Upper lobe of left lung (tissue), 6 donors: Measurements from ENCODE around the gene TRPC3. TPM values are rescaled to one million over a fixed set of nuclear protein-coding genes. Genes with fewer than 3 reads are reported as not detected.

ENCODE experiments used
- ATAC-seq, 2 donors: fragments of 200-7000 bp; cut with Tn5 transposase; one replicate each; pipeline ENCODE4 v1.9.1; 2022; ENCODE audit warnings: mild to moderate bottlenecking in 2 of 2, moderate library complexity in 2 of 2; ENCODE audit not compliant: low FRiP score in 2 of 2
- DNase-seq, 2 donors: peaks; one replicate each; pipeline ENCODE4 v3.0.0-alpha.2; 2019 to 2020
- H3K27ac ChIP-seq, 4 donors: fragments of 200-600 bp; sonication (generic); one replicate each; pipeline ENCODE4 v1.5.1; 2016 to 2019
- H3K27me3 ChIP-seq, 4 donors: fragments of 200-600 bp; sonication (generic); one replicate each; pipeline ENCODE4 v1.5.1; 2017 to 2019
- H3K36me3 ChIP-seq, 4 donors: fragments of 200-600 bp; sonication (generic); one replicate each; pipeline ENCODE4 v1.5.1; 2016 to 2019
- H3K4me1 ChIP-seq, 4 donors: fragments of 200-600 bp; sonication (generic); one replicate each; pipeline ENCODE4 v1.5.1; 2018 to 2019
- H3K4me3 ChIP-seq, 4 donors: fragments of 200-600 bp; sonication (generic); one replicate each; pipeline ENCODE4 v1.5.1; 2017 to 2019; ENCODE audit warnings: mild to moderate bottlenecking in 2 of 4, moderate library complexity in 1 of 4
- H3K9me3 ChIP-seq, 4 donors: fragments of 200-600 bp; sonication (generic); one replicate each; pipeline ENCODE4 v1.5.1; 2018 to 2019
- EP300 ChIP-seq, 4 donors: sonication (generic); formaldehyde crosslinking; IDR thresholded peaks; one replicate each; pipeline ENCODE4 v1.5.1; 2017; ENCODE audit warnings: antibody characterized with exemption in 4 of 4, control low read depth in 2 of 4
- POLR2A ChIP-seq, 4 donors: fragments of 450-650 bp; IDR thresholded peaks; one replicate each; pipeline ENCODE4 v1.5.1; 2016 to 2017; ENCODE audit warnings: antibody characterized with exemption in 4 of 4, mild to moderate bottlenecking in 2 of 4
- POLR2AphosphoS5 ChIP-seq, 2 donors: sonication (generic); formaldehyde crosslinking; IDR thresholded peaks; one replicate each; pipeline ENCODE4 v1.5.1; 2017; ENCODE audit warnings: antibody characterized with exemption in 2 of 2
- WGBS, 2 donors: methylation state at CpG; one replicate each; pipeline ENCODE4 v1.1.5; 2017 to 2018; 5-methylcytosine and 5-hydroxymethylcytosine counted together
- total RNA-seq, 6 donors: library from RNA; depleted of rRNA in 4 of 6; stranded (reverse); fragments of >200 nt in 4 of 6; gene quantifications; one replicate each; pipeline versions ENCODE4 v1.1.0 to v1.2.1, GENCODE V29; 2016 to 2021
- TF ChIP-seq, protein P1 (sequence below), 6 experiments: fragments of 450-650 bp in 4 of 6; fragments of 200-600 bp in 2 of 6; sonication (generic) in 2 of 6; IDR thresholded peaks; one replicate each; pipeline ENCODE4 v1.5.1; 2016 to 2019; ENCODE audit warnings: antibody characterized with exemption in 6 of 6
- donor health status: DM: no; HTN: no; CAD: no; lungs with moderate emphysema.
- donor health status: DM: no; HTN: yes; CAD: no; lungs with severe emphysema.

TRPC3 gene
- total RNA-seq: 1 to 10 TPM in 4 of 6 donors, under 1 TPM in 2; 0.77 to 9.4 (median 1.4) TPM

DNA sequence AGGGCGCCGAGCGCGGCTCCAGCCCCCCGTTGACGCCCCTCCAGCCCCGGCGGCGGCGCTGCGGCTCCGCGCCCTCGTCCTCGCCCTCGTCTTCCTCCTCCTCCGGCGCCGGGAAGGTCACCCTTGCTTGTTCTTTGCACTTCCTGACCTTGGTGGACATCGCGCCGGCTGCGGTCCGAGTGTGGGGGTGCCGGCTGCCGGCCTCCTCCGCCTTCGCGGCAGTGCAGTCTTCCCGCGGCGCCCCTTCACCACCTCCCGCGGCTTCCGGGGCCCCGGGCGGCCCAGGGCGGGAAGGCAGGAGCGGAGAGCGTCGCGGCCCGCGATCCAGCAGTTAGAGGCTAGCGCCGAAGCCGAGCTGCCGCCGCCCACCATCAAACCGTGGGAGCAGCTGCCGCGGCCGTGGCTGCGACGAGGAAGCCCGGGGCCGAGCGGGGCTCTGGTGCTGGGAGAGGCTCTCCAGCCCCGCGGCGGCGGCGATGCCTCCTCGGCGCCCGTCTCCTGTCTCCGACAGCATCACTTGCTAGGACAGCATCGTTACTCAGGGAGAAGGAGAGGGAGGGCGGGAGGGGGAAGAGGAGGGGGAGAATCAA lies at the start of gene TRPC3:
TRPC3 (minus strand) TSS at position 540 of the 590 bp plus-strand sequence; CDS start at position 160, 380 bp downstream.
- H3K4me3 ChIP-seq: peak within 1 kb of the TSS; percentile 51 to 76 (median 62)
- TF ChIP-seq EP300 (IDR thresholded peaks at IDR 0.05): no peak
- TF ChIP-seq, protein P1, sequence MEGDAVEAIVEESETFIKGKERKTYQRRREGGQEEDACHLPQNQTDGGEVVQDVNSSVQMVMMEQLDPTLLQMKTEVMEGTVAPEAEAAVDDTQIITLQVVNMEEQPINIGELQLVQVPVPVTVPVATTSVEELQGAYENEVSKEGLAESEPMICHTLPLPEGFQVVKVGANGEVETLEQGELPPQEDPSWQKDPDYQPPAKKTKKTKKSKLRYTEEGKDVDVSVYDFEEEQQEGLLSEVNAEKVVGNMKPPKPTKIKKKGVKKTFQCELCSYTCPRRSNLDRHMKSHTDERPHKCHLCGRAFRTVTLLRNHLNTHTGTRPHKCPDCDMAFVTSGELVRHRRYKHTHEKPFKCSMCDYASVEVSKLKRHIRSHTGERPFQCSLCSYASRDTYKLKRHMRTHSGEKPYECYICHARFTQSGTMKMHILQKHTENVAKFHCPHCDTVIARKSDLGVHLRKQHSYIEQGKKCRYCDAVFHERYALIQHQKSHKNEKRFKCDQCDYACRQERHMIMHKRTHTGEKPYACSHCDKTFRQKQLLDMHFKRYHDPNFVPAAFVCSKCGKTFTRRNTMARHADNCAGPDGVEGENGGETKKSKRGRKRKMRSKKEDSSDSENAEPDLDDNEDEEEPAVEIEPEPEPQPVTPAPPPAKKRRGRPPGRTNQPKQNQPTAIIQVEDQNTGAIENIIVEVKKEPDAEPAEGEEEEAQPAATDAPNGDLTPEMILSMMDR (IDR thresholded peaks at IDR 0.05): no peak
- no peak for TF ChIP-seq POLR2A (IDR thresholded peaks at IDR 0.05)
- no peak for TF ChIP-seq POLR2AphosphoS5 (IDR thresholded peaks at IDR 0.05)
- DNase-seq (peak in 1 of 2 donors; percentile 89), ATAC-seq (peak in 1 of 2 donors; percentile 64)
- H3K27ac ChIP-seq: peak within 1 kb of the TSS in 3 of 4 donors; percentile 45 to 75 (median 62)
- no peaks in the 10 kb centered on the region for H3K9me3 ChIP-seq
- WGBS, 2 donors: 0 to 3% methylated on average over 8 to 21 of the region's 69 CpGs
- no peaks in the 10 kb centered on the region for H3K36me3 ChIP-seq
- H3K4me1 ChIP-seq: peaks cover 6 to 25% (median 22%) of the 10 kb centered on the region in 4 donors
- H3K27me3 ChIP-seq: peaks cover 0 to 18% (median 8%) of the 10 kb centered on the region in 4 donors

GRCh38 chr4:122000849-122001248 lies 49.0 kb upstream of the TRPC3 start:
- 58 to 68% methylated on average over 4 of the region's 4 CpGs for WGBS, 2 donors
- Histone ChIP-seq H3K4me1 (no peaks in the 10 kb centered on the region), H3K27me3 (no peaks in the 10 kb centered on the region), H3K27ac (no peak overlapping the region), H3K9me3 (no peaks in the 10 kb centered on the region), H3K4me3 (no peak overlapping the region), H3K36me3 (no peaks in the 10 kb centered on the region)
- no peak for ATAC-seq
- TF ChIP-seq EP300 (IDR thresholded peaks at IDR 0.05) (no peak), POLR2AphosphoS5 (IDR thresholded peaks at IDR 0.05) (no peak), POLR2A (IDR thresholded peaks at IDR 0.05) (no peak)
- TF ChIP-seq, protein P1 (IDR thresholded peaks at IDR 0.05): no peak
- no peak for DNase-seq

DNA sequence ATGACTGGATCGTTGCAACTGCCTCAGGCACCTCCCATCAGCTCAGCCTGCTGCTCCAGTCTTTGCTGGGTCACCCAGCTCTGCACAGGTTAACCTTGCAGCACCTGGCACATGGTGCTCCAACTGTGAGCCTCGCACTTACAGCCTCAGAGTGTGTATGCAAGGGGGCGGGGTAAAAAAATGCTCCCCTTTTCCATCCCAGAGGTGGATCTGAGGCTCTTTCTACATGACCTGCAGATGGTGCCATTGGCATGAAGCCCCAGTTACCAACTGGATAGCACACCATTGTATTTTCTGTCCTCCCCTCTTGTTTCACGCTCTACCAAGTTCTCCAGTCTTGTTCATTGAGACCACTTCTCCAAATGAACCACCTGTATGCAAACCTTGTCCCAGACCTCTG lies 46.2 kb upstream of the TRPC3 start:
- no peak for ATAC-seq
- no peaks in the 10 kb centered on the region for H3K4me1 ChIP-seq
- no peaks in the 10 kb centered on the region for H3K36me3 ChIP-seq
- no peak overlapping the region for H3K4me3 ChIP-seq
- no peaks in the 10 kb centered on the region for H3K27me3 ChIP-seq
- WGBS, 2 donors: 69 to 70% methylated on average over 4 of the region's 4 CpGs
- no peaks in the 10 kb centered on the region for H3K9me3 ChIP-seq
- TF ChIP-seq EP300 (IDR thresholded peaks at IDR 0.05) (no peak), POLR2AphosphoS5 (IDR thresholded peaks at IDR 0.05) (no peak), POLR2A (IDR thresholded peaks at IDR 0.05) (no peak)
- TF ChIP-seq, protein P1 (IDR thresholded peaks at IDR 0.05): no peak
- H3K27ac ChIP-seq: no peak overlapping the region
- no peak for DNase-seq

GRCh38 chr4:121995790-121996537 lies 44.1 kb upstream of the TRPC3 start:
- no peaks in the 10 kb centered on the region for H3K4me1 ChIP-seq
- no peaks in the 10 kb centered on the region for H3K36me3 ChIP-seq
- DNase-seq (no peak), ATAC-seq (no peak)
- H3K27ac ChIP-seq: no peak overlapping the region
- TF ChIP-seq POLR2A (IDR thresholded peaks at IDR 0.05) (no peak), EP300 (IDR thresholded peaks at IDR 0.05) (no peak), POLR2AphosphoS5 (IDR thresholded peaks at IDR 0.05) (no peak)
- TF ChIP-seq, protein P1 (IDR thresholded peaks at IDR 0.05): no peak
- H3K4me3 ChIP-seq: no peak overlapping the region
- H3K27me3 ChIP-seq: no peaks in the 10 kb centered on the region
- whole genome bisulfite sequencing, 2 donors: 73 to 79% methylated on average over 3 of the region's 3 CpGs
- H3K9me3 ChIP-seq: no peaks in the 10 kb centered on the region
